Loucy (cell line): ENCODE measurements around the gene OSBPL9.

ENCODE experiments used
- H2AFZ ChIP-seq: fragments of 200-600 bp; sonication (generic); 2 replicates; pipeline ENCODE4 v1.6.0; 2016; ENCODE audit warnings: antibody characterized with exemption, mild to moderate bottlenecking, low read length, moderate library complexity
- H3F3A ChIP-seq: fragments of 200-600 bp; 2 replicates; pipeline ENCODE4 v1.6.0; 2016; ENCODE audit warnings: antibody characterized with exemption, low read depth, mild to moderate bottlenecking
- H3K27me3 ChIP-seq: fragments of 200-600 bp; sonication (generic); 2 replicates; pipeline ENCODE4 v1.6.1; 2014; ENCODE audit warnings: low read length, mild to moderate bottlenecking; ENCODE audit not compliant: insufficient read depth, poor library complexity, severe bottlenecking
- H3K36me3 ChIP-seq: fragments of 200-600 bp; sonication (generic); 2 replicates; pipeline ENCODE4 v1.6.1; 2016; ENCODE audit warnings: low read length; ENCODE audit not compliant: insufficient read depth
- H3K4me1 ChIP-seq: fragments of 200-600 bp; sonication (generic); 2 replicates; pipeline ENCODE4 v1.5.1; 2014; ENCODE audit warnings: low read length, mild to moderate bottlenecking; ENCODE audit not compliant: insufficient read depth, poor library complexity, severe bottlenecking
- H3K4me2 ChIP-seq: fragments of 200-600 bp; sonication (generic); 2 replicates; pipeline ENCODE4 v1.6.0; 2014; ENCODE audit warnings: antibody characterized with exemption, low read length, low read depth, mild to moderate bottlenecking; ENCODE audit not compliant: poor library complexity, severe bottlenecking
- H3K4me3 ChIP-seq: fragments of 200-600 bp; sonication (generic); 2 replicates; pipeline ENCODE4 v1.5.1; 2014; ENCODE audit warnings: low read length, mild to moderate bottlenecking, mixed read lengths; ENCODE audit not compliant: poor library complexity, severe bottlenecking
- H3K79me2 ChIP-seq: fragments of 200-600 bp; sonication (generic); 2 replicates; pipeline ENCODE4 v1.6.1; 2014; ENCODE audit warnings: low read length; ENCODE audit not compliant: insufficient read depth
- H3K9ac ChIP-seq: fragments of 200-600 bp; sonication (generic); 2 replicates; pipeline ENCODE4 v1.6.0; 2014; ENCODE audit warnings: mild to moderate bottlenecking, low read depth, low read length, moderate library complexity; ENCODE audit not compliant: poor library complexity, severe bottlenecking
- H3K9me2 ChIP-seq: fragments of 200-600 bp; sonication (generic); replicated peaks from 2 replicates; pipeline ENCODE4 v1.6.1; 2016; ENCODE audit warnings: low read depth, low read length, mixed read lengths
- H3K9me3 ChIP-seq: fragments of 200-600 bp; sonication (generic); 2 replicates; pipeline ENCODE4 v1.6.1; 2014; ENCODE audit warnings: mild to moderate bottlenecking, antibody characterized with exemption, low read length, low read depth; ENCODE audit not compliant: insufficient read depth
- H4K20me1 ChIP-seq: fragments of 200-600 bp; sonication (generic); 2 replicates; pipeline ENCODE4 v1.6.0; 2014; ENCODE audit warnings: antibody characterized with exemption, low read length, mild to moderate bottlenecking; ENCODE audit not compliant: insufficient read depth, poor library complexity, severe bottlenecking
- EZH2phosphoT487 ChIP-seq: fragments of 200-600 bp; IDR thresholded peaks from 2 replicates; pipeline ENCODE4 v1.6.1; 2018; ENCODE audit warnings: antibody characterized with exemption, mild to moderate bottlenecking, moderate library complexity, borderline replicate concordance
- TF ChIP-seq, protein P1 (sequence below): fragments of 200-600 bp; sonication (generic); conservative IDR thresholded peaks from 2 replicates; pipeline ENCODE4 v1.5.1; 2014; ENCODE audit warnings: mild to moderate bottlenecking, antibody characterized with exemption, low read length

The OSBPL9 gene

DNA sequence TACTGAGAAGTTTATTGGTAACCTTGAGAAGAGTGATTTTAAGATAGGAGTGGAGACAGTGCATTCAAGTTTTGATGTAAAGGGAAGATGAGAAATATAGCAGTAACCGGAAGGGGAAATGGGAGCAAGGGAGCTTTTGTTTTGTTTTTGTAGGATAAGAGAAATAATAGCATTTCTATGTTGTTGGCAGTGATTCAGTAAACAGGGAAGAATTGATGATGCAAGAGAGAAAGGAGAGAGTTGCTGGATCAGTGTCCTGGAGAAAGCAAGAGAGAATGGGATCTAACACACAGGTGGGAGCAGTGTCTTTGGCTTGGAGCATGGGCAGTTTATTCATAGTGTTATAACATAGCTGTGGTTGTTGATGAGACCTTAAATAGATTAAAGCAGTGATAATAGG lies 56.4 kb downstream of the OSBPL9 start:
- peaks cover 5% of the 10 kb centered on the region for H3K4me1 ChIP-seq
- TF ChIP-seq, protein P1, sequence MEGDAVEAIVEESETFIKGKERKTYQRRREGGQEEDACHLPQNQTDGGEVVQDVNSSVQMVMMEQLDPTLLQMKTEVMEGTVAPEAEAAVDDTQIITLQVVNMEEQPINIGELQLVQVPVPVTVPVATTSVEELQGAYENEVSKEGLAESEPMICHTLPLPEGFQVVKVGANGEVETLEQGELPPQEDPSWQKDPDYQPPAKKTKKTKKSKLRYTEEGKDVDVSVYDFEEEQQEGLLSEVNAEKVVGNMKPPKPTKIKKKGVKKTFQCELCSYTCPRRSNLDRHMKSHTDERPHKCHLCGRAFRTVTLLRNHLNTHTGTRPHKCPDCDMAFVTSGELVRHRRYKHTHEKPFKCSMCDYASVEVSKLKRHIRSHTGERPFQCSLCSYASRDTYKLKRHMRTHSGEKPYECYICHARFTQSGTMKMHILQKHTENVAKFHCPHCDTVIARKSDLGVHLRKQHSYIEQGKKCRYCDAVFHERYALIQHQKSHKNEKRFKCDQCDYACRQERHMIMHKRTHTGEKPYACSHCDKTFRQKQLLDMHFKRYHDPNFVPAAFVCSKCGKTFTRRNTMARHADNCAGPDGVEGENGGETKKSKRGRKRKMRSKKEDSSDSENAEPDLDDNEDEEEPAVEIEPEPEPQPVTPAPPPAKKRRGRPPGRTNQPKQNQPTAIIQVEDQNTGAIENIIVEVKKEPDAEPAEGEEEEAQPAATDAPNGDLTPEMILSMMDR = no peak
- TF ChIP-seq EZH2phosphoT487 = no peak
- no peaks in the 10 kb centered on the region for H3K27me3 ChIP-seq
- no peaks in the 10 kb centered on the region for H3K9me2 ChIP-seq
- H3K4me2 ChIP-seq = no peak overlapping the region
- no peaks in the 10 kb centered on the region; the same call in 1 of the 2 replicates for H3K36me3 ChIP-seq
- no peaks in the 10 kb centered on the region for H3F3A ChIP-seq
- H3K9ac ChIP-seq = no peak overlapping the region
- no peak overlapping the region for H3K4me3 ChIP-seq
- peaks cover 12% of the 10 kb centered on the region; the same call in 1 of the 2 replicates for H3K79me2 ChIP-seq
- H4K20me1 ChIP-seq = no peaks in the 10 kb centered on the region
- no peak overlapping the region for H2AFZ ChIP-seq
- no peaks in the 10 kb centered on the region for H3K9me3 ChIP-seq

DNA sequence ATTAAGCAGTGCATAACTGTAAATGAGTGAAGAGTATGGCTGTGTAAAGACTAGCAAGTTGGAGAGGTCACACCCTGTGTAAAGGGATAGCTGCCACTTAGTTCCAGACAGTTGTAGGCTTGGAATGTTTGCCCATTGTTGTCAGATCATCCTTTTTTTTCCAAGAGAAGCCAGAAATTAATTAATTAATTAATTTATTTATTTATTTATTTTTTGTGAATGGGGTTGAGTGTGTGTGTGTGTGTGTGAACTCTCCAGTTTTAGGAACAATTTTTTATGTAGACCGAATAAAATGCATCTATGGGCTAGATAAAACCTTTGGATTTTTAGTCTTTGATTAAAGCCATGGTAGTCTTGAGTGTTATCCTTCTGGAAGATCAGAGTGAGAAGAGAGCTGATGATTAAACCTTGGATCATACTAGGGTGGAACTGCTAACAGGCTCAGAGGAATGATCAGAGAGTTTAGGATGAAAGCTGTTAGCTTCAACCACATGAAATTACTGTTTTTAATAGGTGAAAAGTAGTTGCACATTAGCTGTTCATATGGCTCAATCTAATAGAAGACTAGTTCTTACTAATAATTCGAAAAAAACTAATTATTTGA lies 58.4 kb downstream of the OSBPL9 start:
- peaks cover 5% of the 10 kb centered on the region for H3K4me1 ChIP-seq
- no peaks in the 10 kb centered on the region; the same call in 1 of the 2 replicates for H3K36me3 ChIP-seq
- H3K27me3 ChIP-seq = no peaks in the 10 kb centered on the region
- no peaks in the 10 kb centered on the region for H4K20me1 ChIP-seq
- no peak overlapping the region for H3K4me2 ChIP-seq
- no peaks in the 10 kb centered on the region for H3K9me3 ChIP-seq
- no peak overlapping the region for H3K9ac ChIP-seq
- no peak overlapping the region for H3K4me3 ChIP-seq
- no peaks in the 10 kb centered on the region for H3K9me2 ChIP-seq
- peaks cover 15% of the 10 kb centered on the region; the same call in 1 of the 2 replicates for H3K79me2 ChIP-seq
- TF ChIP-seq EZH2phosphoT487 = no peak
- TF ChIP-seq, protein P1 = no peak
- H2AFZ ChIP-seq = no peak overlapping the region
- no peaks in the 10 kb centered on the region for H3F3A ChIP-seq

DNA sequence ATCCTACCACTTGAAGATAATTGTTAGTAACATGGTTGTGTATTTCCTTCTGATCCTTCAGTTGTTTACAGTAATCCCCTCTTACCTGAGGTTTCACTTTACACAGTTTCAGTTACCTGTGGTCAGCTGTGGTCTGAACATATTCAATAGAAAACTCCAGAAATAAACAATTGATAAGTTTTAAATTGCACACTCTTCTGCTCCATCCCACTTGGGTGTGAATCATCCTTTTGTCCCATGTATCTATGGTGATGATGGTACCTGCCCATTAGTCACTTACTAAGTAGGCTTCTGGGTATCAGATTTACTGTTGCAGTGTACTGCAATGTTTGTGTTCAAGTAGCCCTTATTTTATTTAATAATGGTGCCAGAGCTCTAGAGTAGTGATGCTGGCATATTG lies 62.5 kb downstream of the OSBPL9 start:
- Histone ChIP-seq H3K79me2 (peaks cover 11% of the 10 kb centered on the region; the same call in 1 of the 2 replicates), H3K4me2 (no peak overlapping the region), H3K36me3 (no peaks in the 10 kb centered on the region; the same call in 1 of the 2 replicates), H3K4me3 (no peak overlapping the region), H3K27me3 (no peaks in the 10 kb centered on the region), H3K9me3 (no peaks in the 10 kb centered on the region), H3K4me1 (no peaks in the 10 kb centered on the region), H3F3A (no peaks in the 10 kb centered on the region), H4K20me1 (no peaks in the 10 kb centered on the region), H3K9me2 (no peaks in the 10 kb centered on the region), H2AFZ (no peak overlapping the region), H3K9ac (no peak overlapping the region)
- TF ChIP-seq, protein P1 = no peak
- no peak for TF ChIP-seq EZH2phosphoT487
